GM12892 (cell line): ENCODE results near the gene MYOD1.

ENCODE experiments used
- POLR2A ChIP-seq: IDR thresholded peaks from 2 replicates; pipeline ENCODE4 v1.6.1; 2011; ENCODE audit warnings: low read depth, low read length, control low read depth
- POLR2AphosphoS5 ChIP-seq: IDR thresholded peaks from 2 replicates; pipeline ENCODE4 v1.6.1; 2011; ENCODE audit warnings: low read depth, low read length, control low read depth
- TAF1 ChIP-seq: IDR thresholded peaks from 2 replicates; pipeline ENCODE4 v1.6.1; 2011; ENCODE audit warnings: low read depth, mild to moderate bottlenecking, control low read depth, low read length, borderline replicate concordance

DNA sequence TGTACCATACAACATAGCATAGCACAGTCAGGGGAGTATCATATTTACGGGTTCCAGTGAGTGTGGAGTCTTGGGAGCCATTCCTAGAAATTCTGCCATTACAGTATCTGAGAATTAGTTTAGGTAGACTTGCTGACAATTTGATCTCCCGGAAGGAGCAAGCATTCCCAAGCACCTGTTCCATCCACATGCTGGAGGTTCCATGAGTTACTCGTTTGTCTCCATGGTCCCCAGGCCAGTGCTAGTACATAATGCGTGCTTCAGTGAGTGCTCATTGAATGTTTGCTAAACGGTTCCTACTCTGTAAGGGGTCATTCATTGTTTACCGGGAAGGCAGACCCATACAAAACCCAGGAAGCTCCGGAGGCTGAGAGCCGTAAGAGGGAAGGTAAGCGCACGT lies 27.4 kb upstream of the MYOD1 start:
- TF ChIP-seq POLR2AphosphoS5, result no peak
- no peak for TF ChIP-seq TAF1
- no peak for TF ChIP-seq POLR2A
